Astrocyte (in vitro differentiated cells and primary cell): ENCODE data around the gene VEZT. TPM values are rescaled to one million over a fixed set of nuclear protein-coding genes. Genes with fewer than 3 reads are reported as not detected.

ENCODE experiments used
- DNase-seq: peaks from one replicate; pipeline ENCODE4 v3.0.0-alpha.2; 2010; ENCODE audit warnings: low read depth
- FAIRE-seq: peaks from 2 replicates; lab custom pipeline; 2011; peaks lifted over from hg19 to GRCh38; lab: Jason Lieb, UNC
- H2AFZ ChIP-seq: 2 replicates; pipeline ENCODE4 v1.6.0; 2012; ENCODE audit warnings: low read depth, low read length, inconsistent platforms
- H3K27ac ChIP-seq: 2 replicates; pipeline ENCODE4 v1.5.1; 2011; ENCODE audit warnings: low read depth, low read length, inconsistent platforms
- H3K27me3 ChIP-seq: 2 replicates; pipeline ENCODE4 v1.6.0; 2011; ENCODE audit warnings: low read length, inconsistent platforms; ENCODE audit not compliant: insufficient read depth
- H3K36me3 ChIP-seq: 2 replicates; pipeline ENCODE4 v1.5.1; 2011; ENCODE audit warnings: low read length, inconsistent platforms; ENCODE audit not compliant: insufficient read depth
- H3K4me1 ChIP-seq: 2 replicates; pipeline ENCODE4 v1.5.1; 2011; ENCODE audit warnings: low read length, inconsistent platforms; ENCODE audit not compliant: insufficient read depth
- H3K4me2 ChIP-seq: 2 replicates; pipeline ENCODE4 v1.6.0; 2012; ENCODE audit warnings: low read length, inconsistent platforms
- H3K4me3 ChIP-seq: 2 replicates; pipeline ENCODE4 v1.5.1; 2011; ENCODE audit warnings: low read depth, mild to moderate bottlenecking, low read length, inconsistent platforms; ENCODE audit not compliant: insufficient read depth
- H3K79me2 ChIP-seq: 2 replicates; pipeline ENCODE4 v1.6.0; 2012; ENCODE audit warnings: mild to moderate bottlenecking, low read length, inconsistent platforms; ENCODE audit not compliant: insufficient read depth
- H3K9ac ChIP-seq: 2 replicates; pipeline ENCODE4 v1.6.0; 2012; ENCODE audit warnings: mild to moderate bottlenecking, low read length, inconsistent platforms
- H3K9me3 ChIP-seq: 2 replicates; pipeline ENCODE4 v1.5.1; 2012; ENCODE audit warnings: low read depth, mild to moderate bottlenecking, low read length, inconsistent platforms; ENCODE audit not compliant: insufficient read depth
- H4K20me1 ChIP-seq: 2 replicates; pipeline ENCODE4 v1.6.0; 2012; ENCODE audit warnings: low read length, inconsistent platforms; ENCODE audit not compliant: insufficient read depth
- H3K27ac Mint-ChIP-seq: one replicate; pipeline ENCODE4 v1.8.0; 2021; ENCODE audit warnings: mild to moderate bottlenecking, mixed read lengths; ENCODE audit not compliant: unreplicated experiment
- H3K27me3 Mint-ChIP-seq: one replicate; pipeline ENCODE4 v1.8.0; 2021; ENCODE audit warnings: low read depth, mixed read lengths; ENCODE audit not compliant: unreplicated experiment
- H3K36me3 Mint-ChIP-seq: one replicate; pipeline ENCODE4 v1.8.0; 2021; ENCODE audit warnings: low read depth, mixed read lengths; ENCODE audit not compliant: unreplicated experiment
- H3K4me1 Mint-ChIP-seq: one replicate; pipeline ENCODE4 v1.8.0; 2021; ENCODE audit warnings: low read depth, mixed read lengths; ENCODE audit not compliant: unreplicated experiment
- H3K4me3 Mint-ChIP-seq: one replicate; pipeline ENCODE4 v1.8.0; 2021; ENCODE audit warnings: mild to moderate bottlenecking, moderate library complexity, mixed read lengths; ENCODE audit not compliant: unreplicated experiment
- H3K9me3 Mint-ChIP-seq: one replicate; pipeline ENCODE4 v1.8.0; 2021; ENCODE audit warnings: mild to moderate bottlenecking, mixed read lengths; ENCODE audit not compliant: unreplicated experiment
- EZH2 ChIP-seq: IDR thresholded peaks from 2 replicates; pipeline ENCODE4 v1.6.1; 2012; ENCODE audit warnings: mild to moderate bottlenecking, low read length, inconsistent platforms; ENCODE audit not compliant: insufficient read depth
- total RNA-seq: library from RNA; stranded (reverse); gene quantifications from 2 replicates; pipeline ENCODE4 v1.2.1, GENCODE V29; 2021
- TF ChIP-seq, protein P1 (sequence below): IDR thresholded peaks from 2 replicates; pipeline ENCODE4 v1.5.1; 2011; ENCODE audit warnings: low read depth, mild to moderate bottlenecking, inconsistent platforms, low read length, moderate library complexity; ENCODE audit not compliant: insufficient read depth

The VEZT gene
- total RNA-seq, 1 donor from 2014 or later = 106 TPM

DNA sequence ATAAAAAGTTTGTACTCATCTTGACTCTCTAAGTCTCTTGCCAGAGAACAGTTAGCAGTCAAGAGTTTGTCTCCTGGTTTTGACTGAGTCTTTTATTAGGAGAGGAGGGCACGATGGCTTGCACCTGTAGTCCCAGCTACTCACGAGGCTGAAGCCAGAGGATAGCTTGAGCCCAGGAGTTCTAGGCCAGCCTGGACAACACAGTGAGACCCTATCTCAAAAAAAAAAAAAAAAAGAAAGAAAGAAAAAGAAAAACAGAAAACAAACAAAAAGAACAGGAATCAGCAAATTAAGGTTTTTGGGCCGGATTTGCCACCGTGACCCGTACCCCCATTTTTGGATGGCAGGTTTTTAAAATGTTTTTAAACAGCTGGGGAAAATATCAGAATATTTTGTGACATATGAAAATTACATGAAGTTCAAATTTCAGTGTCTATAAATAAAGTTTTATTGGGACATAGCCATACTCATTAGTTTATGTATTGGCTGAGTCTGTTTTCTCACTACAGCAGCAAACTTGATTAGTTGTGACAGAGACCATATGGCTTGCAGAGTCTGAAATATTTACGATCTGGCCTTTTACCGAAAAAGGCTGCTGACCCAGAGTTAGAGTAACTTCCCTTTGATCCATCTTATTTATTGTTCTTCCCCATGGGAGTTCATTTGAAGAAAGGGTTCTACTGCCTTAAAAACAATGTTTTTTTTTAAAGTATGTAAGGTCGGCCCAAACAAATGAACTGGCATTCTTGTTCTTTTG, 31.2 kb downstream of the VEZT start:
- Mint-ChIP-seq H3K9me3 (no peaks in the 10 kb centered on the region), H3K4me3 (no peak overlapping the region), H3K27me3 (no peaks in the 10 kb centered on the region), H3K27ac (no peak overlapping the region), H3K4me1 (peaks cover 13% of the 10 kb centered on the region), H3K36me3 (peaks cover 4% of the 10 kb centered on the region)
- DNase-seq (no peak), FAIRE-seq (no peak)
- Histone ChIP-seq H3K9ac (no peak overlapping the region), H3K4me1 (peaks cover 3% of the 10 kb centered on the region), H3K9me3 (no peaks in the 10 kb centered on the region), H3K36me3 (peaks cover 11% of the 10 kb centered on the region), H3K27me3 (no peaks in the 10 kb centered on the region), H3K79me2 (peaks cover 60% of the 10 kb centered on the region), H3K4me3 (no peak overlapping the region), H4K20me1 (peaks cover 66% of the 10 kb centered on the region), H3K4me2 (no peak overlapping the region), H3K27ac (no peak overlapping the region), H2AFZ (no peak overlapping the region)
- no peak for TF ChIP-seq EZH2
- TF ChIP-seq, protein P1, sequence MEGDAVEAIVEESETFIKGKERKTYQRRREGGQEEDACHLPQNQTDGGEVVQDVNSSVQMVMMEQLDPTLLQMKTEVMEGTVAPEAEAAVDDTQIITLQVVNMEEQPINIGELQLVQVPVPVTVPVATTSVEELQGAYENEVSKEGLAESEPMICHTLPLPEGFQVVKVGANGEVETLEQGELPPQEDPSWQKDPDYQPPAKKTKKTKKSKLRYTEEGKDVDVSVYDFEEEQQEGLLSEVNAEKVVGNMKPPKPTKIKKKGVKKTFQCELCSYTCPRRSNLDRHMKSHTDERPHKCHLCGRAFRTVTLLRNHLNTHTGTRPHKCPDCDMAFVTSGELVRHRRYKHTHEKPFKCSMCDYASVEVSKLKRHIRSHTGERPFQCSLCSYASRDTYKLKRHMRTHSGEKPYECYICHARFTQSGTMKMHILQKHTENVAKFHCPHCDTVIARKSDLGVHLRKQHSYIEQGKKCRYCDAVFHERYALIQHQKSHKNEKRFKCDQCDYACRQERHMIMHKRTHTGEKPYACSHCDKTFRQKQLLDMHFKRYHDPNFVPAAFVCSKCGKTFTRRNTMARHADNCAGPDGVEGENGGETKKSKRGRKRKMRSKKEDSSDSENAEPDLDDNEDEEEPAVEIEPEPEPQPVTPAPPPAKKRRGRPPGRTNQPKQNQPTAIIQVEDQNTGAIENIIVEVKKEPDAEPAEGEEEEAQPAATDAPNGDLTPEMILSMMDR = no peak

GRCh38 chr12:95253386-95253785, 35.8 kb downstream of the VEZT start:
- H3K27me3 ChIP-seq = no peaks in the 10 kb centered on the region
- TF ChIP-seq, protein P1 = no peak
- TF ChIP-seq EZH2 = no peak
- peaks cover 33% of the 10 kb centered on the region for H3K79me2 ChIP-seq
- peaks cover 28% of the 10 kb centered on the region for H4K20me1 ChIP-seq
- H3K36me3 Mint-ChIP-seq = peaks cover 18% of the 10 kb centered on the region
- no peaks in the 10 kb centered on the region for H3K9me3 ChIP-seq
- no peak overlapping the region for H3K4me2 ChIP-seq
- H3K27me3 Mint-ChIP-seq = no peaks in the 10 kb centered on the region
- no peak overlapping the region for H3K4me3 ChIP-seq
- DNase-seq (no peak), FAIRE-seq (no peak)
- no peaks in the 10 kb centered on the region for H3K9me3 Mint-ChIP-seq
- H3K4me1 ChIP-seq = no peaks in the 10 kb centered on the region
- no peak overlapping the region for H3K27ac ChIP-seq
- H3K4me1 Mint-ChIP-seq = peaks cover 16% of the 10 kb centered on the region
- H2AFZ ChIP-seq = no peak overlapping the region
- H3K4me3 Mint-ChIP-seq = no peak overlapping the region
- H3K36me3 ChIP-seq = peaks cover 19% of the 10 kb centered on the region
- no peak overlapping the region for H3K9ac ChIP-seq
- H3K27ac Mint-ChIP-seq = no peak overlapping the region

DNA sequence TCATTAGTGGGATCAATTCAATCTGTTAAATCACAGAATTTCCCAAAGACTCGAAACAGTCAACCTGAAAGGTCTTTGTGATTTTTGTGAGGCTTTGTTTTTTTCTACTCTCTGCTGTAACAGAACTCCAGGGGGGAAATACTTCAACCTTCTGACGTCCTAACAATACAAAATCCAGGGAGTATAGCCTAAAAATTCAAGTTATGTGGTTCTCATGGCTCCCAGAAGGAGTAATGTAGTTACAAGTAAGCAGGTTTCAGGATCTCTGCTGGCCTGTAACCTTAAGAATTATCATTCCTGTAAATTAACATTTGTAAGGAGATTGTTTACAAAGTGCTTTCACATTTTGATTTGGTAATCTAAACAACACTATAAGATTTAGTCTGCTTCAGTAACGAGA, 39.9 kb downstream of the VEZT start:
- no peak overlapping the region for H3K4me2 ChIP-seq
- peaks cover 14% of the 10 kb centered on the region for H3K36me3 ChIP-seq
- FAIRE-seq (no peak), DNase-seq (no peak)
- H3K4me3 ChIP-seq = no peak overlapping the region
- H3K79me2 ChIP-seq = no peaks in the 10 kb centered on the region
- H3K27me3 ChIP-seq = no peaks in the 10 kb centered on the region
- no peak overlapping the region for H2AFZ ChIP-seq
- Mint-ChIP-seq H3K4me1 (peaks cover 19% of the 10 kb centered on the region), H3K36me3 (peaks cover 23% of the 10 kb centered on the region), H3K27me3 (no peaks in the 10 kb centered on the region), H3K27ac (peak overlapping the region; percentile 75), H3K4me3 (no peak overlapping the region), H3K9me3 (no peaks in the 10 kb centered on the region)
- TF ChIP-seq EZH2 = no peak
- TF ChIP-seq, protein P1 = no peak
- H3K9ac ChIP-seq = no peak overlapping the region
- no peak overlapping the region for H3K27ac ChIP-seq
- no peaks in the 10 kb centered on the region for H3K4me1 ChIP-seq
- no peaks in the 10 kb centered on the region for H3K9me3 ChIP-seq
- H4K20me1 ChIP-seq = peaks cover 11% of the 10 kb centered on the region
